Measurements from ENCODE around the gene RND3.

- no peak for TF ChIP-seq GABPA (IDR thresholded peaks at IDR 0.05; ENCODE audit: low read depth)
- TF ChIP-seq REST (IDR thresholded peaks at IDR 0.05; ENCODE audit: insufficient replicate concordance, low read depth), result no peak
- TF ChIP-seq CTCF (IDR thresholded peaks at IDR 0.05; ENCODE audit: insufficient read depth, low read length), result no peak
- no peak for TF ChIP-seq POLR2AphosphoS5 (IDR thresholded peaks at IDR 0.05; ENCODE audit: low read depth)
Observed at GRCh38 chr2:150480971-150481830, 6.3 kb downstream of the RND3 start.
